HG03442 (cell line): Measurements from ENCODE around the gene CTRB1.
"Not testable (repeated sequence)": the region's sequence is repeated elsewhere in the genome, so short reads cannot be mapped to it uniquely, and the experiment has no call there.

ENCODE experiments used
- ATAC-seq: cut with Tn5 transposase; IDR thresholded peaks from one replicate; pipeline ENCODE4 v1.9.1; 2021; ENCODE audit warnings: mild to moderate bottlenecking, moderate library complexity; ENCODE audit not compliant: unreplicated experiment

Gene CTRB1

GRCh38 chr16:75267631-75268264 is 49.0 kb downstream of the CTRB1 start:
- no peak for ATAC-seq

- ATAC-seq: not testable (repeated sequence)
These were observed 50.6 kb downstream of the CTRB1 start for GRCh38 chr16:75269358-75269757.

- no peak for ATAC-seq
These were observed 52.8 kb downstream of the CTRB1 start for GRCh38 chr16:75271441-75272096.

- no peak for ATAC-seq
These were observed 53.3 kb downstream of the CTRB1 start for GRCh38 chr16:75272097-75272551.

GRCh38 chr16:75272629-75273028 is 53.8 kb downstream of the CTRB1 start:
- not testable (repeated sequence) for ATAC-seq

GRCh38 chr16:75273054-75273925 is 54.5 kb downstream of the CTRB1 start:
- no peak for ATAC-seq
